DMS79 treated with DMSO at 0.1 percent for 48 hours (cell line): ENCODE results near the gene TMEM120A.
A peak's percentile ranks its signal among the peaks of the same experiment; 100 is the strongest.

Experiments used
- DNase-seq: peaks from one replicate; lab custom pipeline; 2025; lab: John Stamatoyannopoulos, UW

The TMEM120A gene

GRCh38 chr7:75981203-75981452 lies 13.3 kb downstream of the TMEM120A start:
- DNase-seq, result no peak

GRCh38 chr7:75980430-75981202 lies 13.8 kb downstream of the TMEM120A start:
- DNase-seq, result no peak

GRCh38 chr7:75979759-75980429 lies 14.5 kb downstream of the TMEM120A start:
- DNase-seq, result no peak

- DNase-seq, result peak; percentile 50
Observed at GRCh38 chr7:75977743-75978142, 16.7 kb downstream of the TMEM120A start.

GRCh38 chr7:75971961-75972763 lies 22.2 kb downstream of the TMEM120A start:
- DNase-seq, result no peak

- DNase-seq, result no peak
Observed at GRCh38 chr7:75971309-75971960, 23.0 kb downstream of the TMEM120A start.

- no peak for DNase-seq
Observed at GRCh38 chr7:75969704-75970498, 24.5 kb downstream of the TMEM120A start.

- no peak for DNase-seq
Observed at GRCh38 chr7:75969182-75969581, 25.2 kb downstream of the TMEM120A start.

GRCh38 chr7:75968561-75969001 lies 25.8 kb downstream of the TMEM120A start:
- no peak for DNase-seq

- DNase-seq, result no peak
Observed at GRCh38 chr7:75968012-75968411, 26.4 kb downstream of the TMEM120A start.

- no peak for DNase-seq
Observed at GRCh38 chr7:75967487-75967997, 26.9 kb downstream of the TMEM120A start.

- no peak for DNase-seq
Observed at GRCh38 chr7:75967055-75967454, 27.3 kb downstream of the TMEM120A start.

- no peak for DNase-seq
Observed at GRCh38 chr7:75966190-75966961, 28.0 kb downstream of the TMEM120A start.

- DNase-seq, result no peak
Observed at GRCh38 chr7:75965617-75966016, 28.8 kb downstream of the TMEM120A start.

GRCh38 chr7:75963381-75963995 lies 30.9 kb downstream of the TMEM120A start:
- no peak for DNase-seq

GRCh38 chr7:75962607-75963380 lies 31.6 kb downstream of the TMEM120A start:
- no peak for DNase-seq

- DNase-seq, result no peak
Observed at GRCh38 chr7:75961218-75961617, 33.2 kb downstream of the TMEM120A start.

GRCh38 chr7:75960372-75960771 lies 34.0 kb downstream of the TMEM120A start:
- DNase-seq, result no peak

GRCh38 chr7:75958802-75959543 lies 35.4 kb downstream of the TMEM120A start:
- DNase-seq, result no peak
